CD4-positive, CD25-positive, alpha-beta regulatory T cell (primary cell): ENCODE results near the gene CH25H. TPM values are rescaled to one million over a fixed set of nuclear protein-coding genes. Genes with fewer than 3 reads are reported as not detected.
"Not testable (repeated sequence)": the region's sequence is repeated elsewhere in the genome, so short reads cannot be mapped to it uniquely, and the experiment has no call there.

Experiments
- ATAC-seq, 2 donors: fragments of 150-1000 bp; cut with Tn5 transposase; one replicate each; pipeline ENCODE4 v1.10.0; 2021; ENCODE audit warnings: low read depth in 2 of 2, moderate number of reproducible peaks in 2 of 2, moderate library complexity in 1 of 2
- DNase-seq, 3 donors: peaks; one replicate each; pipeline versions ENCODE4 v3.0.0 to v3.0.0-alpha.2; 2012 to 2022; ENCODE audit warnings: mixed read lengths in 1 of 3
- H3K27ac ChIP-seq: one replicate; pipeline ENCODE4 v1.7.0; 2013; ENCODE audit warnings: mild to moderate bottlenecking, low read length; ENCODE audit not compliant: insufficient read depth, poor library complexity, severe bottlenecking
- H3K27me3 ChIP-seq: one replicate; pipeline ENCODE4 v1.7.0; 2013; ENCODE audit warnings: low read length; ENCODE audit not compliant: control insufficient read depth, insufficient read depth
- H3K36me3 ChIP-seq: one replicate; pipeline ENCODE4 v1.7.0; 2013; ENCODE audit warnings: mild to moderate bottlenecking, low read length, moderate library complexity; ENCODE audit not compliant: control insufficient read depth, insufficient read depth
- H3K4me1 ChIP-seq: 2 replicates; pipeline ENCODE4 v1.7.0; 2013; ENCODE audit warnings: mild to moderate bottlenecking, low read length; ENCODE audit not compliant: insufficient read depth, control insufficient read depth, poor library complexity, severe bottlenecking
- H3K4me3 ChIP-seq: one replicate; pipeline ENCODE4 v1.7.0; 2013; ENCODE audit warnings: low read depth, mild to moderate bottlenecking, low read length, moderate library complexity
- H3K9me3 ChIP-seq, 2 experiments: 1 replicate in 1 of 2; 2 replicates in 1 of 2; pipeline ENCODE4 v1.7.0; 2013; ENCODE audit warnings: low read length in 2 of 2, mild to moderate bottlenecking in 1 of 2, moderate library complexity in 1 of 2; ENCODE audit not compliant: control insufficient read depth in 2 of 2
- H3K27ac Mint-ChIP-seq, 3 donors: one replicate each; pipeline ENCODE4 v1.8.0; 2020 to 2022; ENCODE audit warnings: mild to moderate bottlenecking in 3 of 3, mixed read lengths in 3 of 3, moderate library complexity in 2 of 3
- H3K27me3 Mint-ChIP-seq: one replicate; pipeline ENCODE4 v1.8.0; 2022; ENCODE audit warnings: mild to moderate bottlenecking, mixed read lengths
- H3K36me3 Mint-ChIP-seq: one replicate; pipeline ENCODE4 v1.8.0; 2020; ENCODE audit warnings: mixed read lengths
- H3K4me1 Mint-ChIP-seq, 4 donors: one replicate each; pipeline ENCODE4 v1.8.0; 2020 to 2022; ENCODE audit warnings: mixed read lengths in 4 of 4, mild to moderate bottlenecking in 1 of 4
- H3K4me3 Mint-ChIP-seq, 4 donors: one replicate each; pipeline ENCODE4 v1.8.0; 2020 to 2022; ENCODE audit warnings: mild to moderate bottlenecking in 4 of 4, mixed read lengths in 4 of 4, moderate library complexity in 3 of 4
- H3K9me3 Mint-ChIP-seq, 7 donors: one replicate each; pipeline ENCODE4 v1.8.0; 2020 to 2022; ENCODE audit warnings: mixed read lengths in 7 of 7, mild to moderate bottlenecking in 3 of 7, moderate library complexity in 2 of 7
- polyA plus RNA-seq, 4 donors: library from polyadenylated mRNA; unstranded; fragments of 300-500 nt; fragmentation: Illumina TruSeq; gene quantifications; one replicate each; pipeline ENCODE4 v1.2.3, GENCODE V29; 2021
- total RNA-seq: library from RNA; stranded (reverse); gene quantifications from one replicate; pipeline ENCODE4 v1.2.3, GENCODE V29; 2022

CH25H gene, protein sequence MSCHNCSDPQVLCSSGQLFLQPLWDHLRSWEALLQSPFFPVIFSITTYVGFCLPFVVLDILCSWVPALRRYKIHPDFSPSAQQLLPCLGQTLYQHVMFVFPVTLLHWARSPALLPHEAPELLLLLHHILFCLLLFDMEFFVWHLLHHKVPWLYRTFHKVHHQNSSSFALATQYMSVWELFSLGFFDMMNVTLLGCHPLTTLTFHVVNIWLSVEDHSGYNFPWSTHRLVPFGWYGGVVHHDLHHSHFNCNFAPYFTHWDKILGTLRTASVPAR
- 1.6 TPM for total RNA-seq
- 1 to 10 TPM in 1 of 4 donors, under 1 TPM in 3; 0.10 to 1.0 (median 0.84) TPM for polyA plus RNA-seq

- no peaks in the 10 kb centered on the region for H3K9me3 Mint-ChIP-seq
- H3K4me3 ChIP-seq, result peak within 1 kb of the TSS; percentile 89
These were observed at the start of gene CH25H for GRCh38 chr10:89207181-89207800. CH25H (minus strand) TSS chr10:89207317; CDS start chr10:89207292, 25 bp downstream.

DNA sequence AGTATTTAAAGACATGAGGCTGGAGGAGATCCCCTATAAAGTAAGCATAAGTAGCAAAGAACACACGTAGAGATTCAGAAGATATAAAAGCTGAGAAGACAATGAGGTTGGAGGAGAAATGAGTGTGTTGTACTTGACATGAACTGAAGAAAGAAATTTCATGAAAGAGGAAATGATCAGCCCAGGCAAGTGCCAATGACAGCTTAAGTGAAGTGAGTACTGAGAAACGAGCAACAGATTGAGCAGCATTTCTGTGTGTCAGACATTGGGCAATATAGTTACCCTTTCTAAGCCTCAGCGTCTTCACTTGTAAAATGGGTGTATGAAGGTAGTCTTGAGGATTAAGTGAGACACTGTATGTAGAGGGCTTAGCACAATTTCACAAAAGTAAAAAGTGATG is 49.2 kb upstream of the CH25H start:
- Mint-ChIP-seq H3K9me3 (peaks cover 0 to 7% (median 0%) of the 10 kb centered on the region in 7 donors), H3K27ac (no peak overlapping the region), H3K27me3 (peaks cover 33% of the 10 kb centered on the region), H3K4me1 (peaks cover 0 to 9% (median 4%) of the 10 kb centered on the region in 4 donors), H3K36me3 (peaks cover 5% of the 10 kb centered on the region), H3K4me3 (no peak overlapping the region)
- Histone ChIP-seq H3K27ac (no peak overlapping the region), H3K4me1 (peaks cover under 1% of the 10 kb centered on the region), H3K36me3 (no peaks in the 10 kb centered on the region), H3K9me3 (peaks cover 0 to 6% of the 10 kb centered on the region in 2 experiments), H3K4me3 (no peak overlapping the region), H3K27me3 (peaks cover 10% of the 10 kb centered on the region)
- DNase-seq, result no peak
- no peak for ATAC-seq

More at GRCh38 chr10:89207181-89207800, at the start of gene CH25H:
- Mint-ChIP-seq H3K4me3 (peak within 1 kb of the TSS; percentile 72 to 95 (median 88)), H3K4me1 (peaks cover 5 to 20% (median 14%) of the 10 kb centered on the region in 4 donors), H3K36me3 (no peaks in the 10 kb centered on the region), H3K27me3 (peaks cover 59% of the 10 kb centered on the region), H3K27ac (peak within 1 kb of the TSS; percentile 79 to 92 (median 82))
- Histone ChIP-seq H3K27me3 (peaks cover 38% of the 10 kb centered on the region), H3K4me1 (peaks cover 23% of the 10 kb centered on the region), H3K36me3 (no peaks in the 10 kb centered on the region), H3K9me3 (no peaks in the 10 kb centered on the region), H3K27ac (no peak within 1 kb of the TSS)
- DNase-seq, result peak; percentile 27 to 53 (median 37)
- peak; percentile 44 to 56 for ATAC-seq

DNA sequence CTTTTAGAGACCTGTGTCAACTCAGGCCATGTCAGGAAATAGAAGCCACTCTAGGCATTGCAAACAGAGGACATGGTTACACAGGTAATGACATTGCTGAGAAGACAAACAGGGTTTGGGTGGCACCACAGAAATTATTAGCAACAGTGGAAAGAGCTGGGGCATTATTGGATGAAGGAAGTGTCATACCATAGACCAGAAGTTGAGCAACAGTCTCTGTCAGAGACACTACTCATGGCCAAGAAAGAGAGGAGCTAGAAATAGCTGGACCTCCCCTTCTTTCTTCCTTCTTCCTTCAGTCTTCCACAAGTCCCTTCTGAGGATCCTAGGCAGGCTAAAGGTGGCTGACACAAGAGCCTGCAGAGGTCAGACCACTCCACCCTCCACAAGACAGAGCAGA is 48.7 kb upstream of the CH25H start:
- DNase-seq, result no peak
- H3K4me3 Mint-ChIP-seq, result no peak overlapping the region
- Histone ChIP-seq H3K9me3 (peaks cover 0 to 6% of the 10 kb centered on the region in 2 experiments), H3K4me1 (peaks cover 6% of the 10 kb centered on the region), H3K27ac (no peak overlapping the region), H3K4me3 (no peak overlapping the region), H3K27me3 (peaks cover 10% of the 10 kb centered on the region), H3K36me3 (no peaks in the 10 kb centered on the region)
- H3K27ac Mint-ChIP-seq, result peak overlapping the region in 1 of 3 donors; percentile 15
- H3K36me3 Mint-ChIP-seq, result peaks cover 5% of the 10 kb centered on the region
- peaks cover 33% of the 10 kb centered on the region for H3K27me3 Mint-ChIP-seq
- ATAC-seq, result no peak
- peaks cover 5 to 14% (median 8%) of the 10 kb centered on the region in 4 donors for H3K4me1 Mint-ChIP-seq
- H3K9me3 Mint-ChIP-seq, result peaks cover 0 to 7% (median 0%) of the 10 kb centered on the region in 7 donors

DNA sequence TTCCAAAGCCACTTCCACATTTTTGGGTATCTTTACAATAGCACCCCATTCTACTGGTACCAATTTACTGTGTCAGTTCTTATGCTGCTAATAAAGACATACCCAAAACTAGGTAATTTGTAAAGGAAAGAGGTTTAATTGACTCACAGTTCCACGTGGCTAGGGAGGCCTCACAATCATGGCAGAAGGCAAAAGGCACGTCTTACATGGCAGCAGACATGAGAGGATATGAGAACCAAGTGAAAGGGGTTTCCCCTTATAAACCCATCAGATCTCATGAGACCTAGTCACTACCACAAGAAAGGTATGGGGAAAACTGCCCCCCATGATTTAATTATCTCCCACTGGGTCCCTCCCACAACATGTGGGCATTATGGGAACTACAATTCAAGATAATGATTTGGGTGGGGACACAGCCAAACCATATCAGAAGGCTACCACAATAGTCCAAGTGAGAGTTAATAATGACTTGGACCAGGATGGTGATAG is 48.0 kb upstream of the CH25H start:
- not testable (repeated sequence) for H3K27ac ChIP-seq, ATAC-seq, DNase-seq, H3K4me3 ChIP-seq, H3K9me3 Mint-ChIP-seq, H3K9me3 ChIP-seq, H3K4me3 Mint-ChIP-seq, H3K36me3 ChIP-seq, H3K36me3 Mint-ChIP-seq
- H3K4me1 Mint-ChIP-seq, result peaks cover 8 to 16% (median 15%) of the 10 kb centered on the region in 4 donors
- H3K27me3 Mint-ChIP-seq, result peaks cover 33% of the 10 kb centered on the region
- H3K27ac Mint-ChIP-seq, result peak overlapping the region in 1 of 3 donors; percentile 11
- H3K4me1 ChIP-seq, result peaks cover 11% of the 10 kb centered on the region
- H3K27me3 ChIP-seq, result peaks cover 10% of the 10 kb centered on the region

DNA sequence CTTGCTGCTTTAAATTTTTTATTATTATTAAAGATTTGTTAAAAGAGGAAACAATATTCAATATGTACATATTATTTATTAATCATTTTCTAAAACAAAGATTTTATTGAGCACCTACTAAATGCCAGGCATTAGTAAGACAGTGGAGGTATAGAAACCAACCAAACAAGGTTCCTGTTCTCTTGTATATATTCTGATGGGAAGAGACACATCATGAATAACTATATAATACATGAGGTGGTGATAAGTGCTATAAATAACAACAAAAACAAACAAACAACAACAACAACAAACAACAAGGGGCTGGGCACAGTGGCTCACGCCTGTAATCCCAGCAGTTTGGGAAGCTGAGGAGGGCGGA is 45.1 kb upstream of the CH25H start:
- ATAC-seq (no peak), DNase-seq (no peak)
- Histone ChIP-seq H3K4me1 (peaks cover 11% of the 10 kb centered on the region), H3K4me3 (peak overlapping the region; percentile 45), H3K9me3 (peaks cover 0 to 6% of the 10 kb centered on the region in 2 experiments), H3K27me3 (no peaks in the 10 kb centered on the region), H3K36me3 (no peaks in the 10 kb centered on the region), H3K27ac (peak overlapping the region; percentile 51)
- H3K27me3 Mint-ChIP-seq, result peaks cover 20% of the 10 kb centered on the region
- H3K36me3 Mint-ChIP-seq, result peaks cover 8% of the 10 kb centered on the region
- H3K4me1 Mint-ChIP-seq, result peaks cover 18 to 29% (median 25%) of the 10 kb centered on the region in 4 donors
- peak overlapping the region in 2 of 4 donors; percentile 31 to 99 for H3K4me3 Mint-ChIP-seq
- H3K27ac Mint-ChIP-seq, result peak overlapping the region in 2 of 3 donors; percentile 78 to 86
- peaks cover 0 to 7% (median 0%) of the 10 kb centered on the region in 7 donors for H3K9me3 Mint-ChIP-seq

GRCh38 chr10:89251409-89252224 is 44.5 kb upstream of the CH25H start, which contains the start of gene LIPA:
LIPA (minus strand) TSS chr10:89251775; CDS start chr10:89247648, 4,127 bp downstream.
- peak within 1 kb of the TSS; percentile 51 for H3K27ac ChIP-seq
- Mint-ChIP-seq H3K27me3 (peaks cover 14% of the 10 kb centered on the region), H3K27ac (peak within 1 kb of the TSS; percentile 78 to 86 (median 86)), H3K36me3 (peaks cover 8% of the 10 kb centered on the region), H3K4me1 (peaks cover 18 to 29% (median 25%) of the 10 kb centered on the region in 4 donors), H3K4me3 (peak within 1 kb of the TSS; percentile 90 to 99 (median 94)), H3K9me3 (peaks cover 0 to 7% (median 0%) of the 10 kb centered on the region in 7 donors)
- DNase-seq (peak; percentile 93 to 99 (median 94)), ATAC-seq (peak; percentile 94 to 97)
- H3K36me3 ChIP-seq, result no peaks in the 10 kb centered on the region
- H3K9me3 ChIP-seq, result peaks cover 0 to 6% of the 10 kb centered on the region in 2 experiments
- peak within 1 kb of the TSS; percentile 88 for H3K4me3 ChIP-seq
- no peaks in the 10 kb centered on the region for H3K27me3 ChIP-seq
- H3K4me1 ChIP-seq, result peaks cover 11% of the 10 kb centered on the region

DNA sequence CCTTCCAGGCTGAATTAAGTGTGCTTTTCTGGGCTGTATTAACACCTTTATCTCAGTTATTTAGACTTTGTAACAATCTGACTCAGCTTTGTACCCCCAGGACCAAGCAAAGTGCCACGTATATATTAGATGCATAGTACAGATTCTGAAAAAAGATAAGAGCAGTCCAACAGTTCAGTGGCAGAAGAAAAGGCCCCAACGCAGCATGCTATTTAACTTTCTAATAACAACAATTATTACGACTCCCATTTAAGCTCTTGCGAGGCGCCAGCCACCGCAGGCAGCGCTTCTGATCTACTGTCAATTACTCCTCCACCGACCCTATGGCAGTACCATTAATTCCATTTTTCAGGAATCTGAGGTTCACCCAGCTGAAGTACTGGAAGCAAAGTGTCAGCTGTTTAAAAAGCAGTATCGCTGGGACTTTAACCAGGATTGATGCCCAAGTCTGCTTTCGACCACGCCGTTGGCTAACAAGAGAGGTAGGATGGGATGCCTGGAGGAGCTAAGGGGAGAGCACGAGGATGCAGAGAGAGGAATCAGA is 43.8 kb upstream of the CH25H start:
- Histone ChIP-seq H3K27me3 (no peaks in the 10 kb centered on the region), H3K4me3 (peak overlapping the region; percentile 88), H3K4me1 (peaks cover 11% of the 10 kb centered on the region), H3K27ac (no peak overlapping the region), H3K9me3 (peaks cover 0 to 6% of the 10 kb centered on the region in 2 experiments), H3K36me3 (peaks cover 5% of the 10 kb centered on the region)
- Mint-ChIP-seq H3K36me3 (peaks cover 11% of the 10 kb centered on the region), H3K4me3 (peak overlapping the region; percentile 90 to 99 (median 94)), H3K9me3 (peaks cover 0 to 7% (median 0%) of the 10 kb centered on the region in 7 donors), H3K4me1 (peaks cover 19 to 30% (median 25%) of the 10 kb centered on the region in 4 donors), H3K27ac (peak overlapping the region in 2 of 3 donors; percentile 75 to 86), H3K27me3 (peaks cover 7% of the 10 kb centered on the region)
- ATAC-seq, result no peak
- DNase-seq, result no peak
